ENCODE measurements around the gene SOX10.

Gene SOX10

DNA sequence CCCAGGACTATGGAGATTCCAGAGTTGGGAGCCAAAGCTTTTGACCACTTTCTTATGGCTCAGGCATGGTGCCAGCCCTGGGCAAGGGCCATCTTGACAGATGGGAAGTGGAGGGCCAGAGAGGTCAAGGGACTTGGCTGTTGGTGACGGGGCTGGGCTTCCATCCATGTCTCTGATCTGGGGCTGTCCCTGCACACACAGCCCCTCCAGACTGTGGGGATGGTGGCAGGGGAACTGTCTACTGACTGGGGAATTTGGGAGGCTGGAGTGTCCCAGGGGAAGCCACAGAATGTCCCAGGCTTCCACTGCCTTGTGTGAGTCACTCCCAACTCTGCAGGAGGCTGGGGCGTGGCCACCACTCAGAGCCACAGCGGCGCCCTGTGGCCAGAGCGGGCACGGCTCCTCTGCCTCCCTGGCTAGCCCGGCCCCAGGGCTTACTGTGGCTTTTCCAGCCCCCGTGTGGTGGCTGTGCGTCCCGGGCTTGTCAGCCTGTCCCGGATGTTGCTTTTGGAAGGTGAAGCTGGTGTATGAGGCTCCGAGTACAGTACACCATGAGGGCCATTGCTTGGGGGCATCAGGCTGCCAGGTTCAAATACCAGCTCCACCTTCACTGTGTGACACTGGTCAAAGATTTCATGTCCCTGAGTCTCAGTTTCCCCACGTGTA lies 50.5 kb downstream of the SOX10 start:
- H3K27ac ChIP-seq: peak overlapping the region; percentile 46

DNA sequence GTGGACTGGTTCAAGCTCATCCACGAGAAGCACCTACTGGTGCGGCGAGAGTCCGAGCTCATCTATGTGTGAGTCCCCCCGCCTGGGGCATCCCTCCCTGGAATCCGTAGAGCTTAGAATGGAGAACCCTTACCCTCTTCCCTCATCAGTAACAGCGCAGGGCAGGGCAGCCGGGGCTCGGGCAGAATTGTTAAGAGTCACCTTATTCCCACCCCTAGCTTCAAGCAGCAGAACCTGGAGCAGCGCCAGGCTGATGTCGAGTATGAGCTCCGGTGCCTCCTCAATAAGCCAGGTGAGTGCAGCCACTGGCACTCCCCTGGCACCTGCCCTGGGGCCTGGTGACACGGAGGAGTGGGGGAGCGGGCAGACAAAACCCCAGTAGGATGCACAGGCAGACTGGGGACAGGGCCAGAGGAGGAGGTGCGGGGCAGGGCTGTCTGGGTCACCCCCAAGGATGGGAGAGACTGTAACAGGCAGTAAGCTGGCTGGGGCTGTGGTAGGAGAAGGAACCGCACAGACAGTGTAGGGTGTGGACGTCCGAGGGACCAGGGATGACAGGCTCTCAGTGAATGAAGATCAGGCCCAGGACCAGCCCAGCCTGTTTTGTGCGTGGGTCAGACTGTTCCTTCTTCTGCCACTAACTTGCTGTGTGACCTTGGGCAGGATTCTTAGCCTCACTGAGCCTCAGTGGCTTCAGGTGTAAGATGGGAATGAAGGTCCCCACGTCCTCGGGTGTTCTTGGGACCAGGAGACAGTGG lies 51.4 kb downstream of the SOX10 start:
- H3K27ac ChIP-seq: peak overlapping the region; percentile 46
- DNase-seq (ENCODE audit: low read depth, low spot score): peak; percentile 14

More for the DNA sequence above, 50.5 kb downstream of the SOX10 start:
- peak; percentile 31 for DNase-seq (ENCODE audit: low read depth, low spot score)

DNA sequence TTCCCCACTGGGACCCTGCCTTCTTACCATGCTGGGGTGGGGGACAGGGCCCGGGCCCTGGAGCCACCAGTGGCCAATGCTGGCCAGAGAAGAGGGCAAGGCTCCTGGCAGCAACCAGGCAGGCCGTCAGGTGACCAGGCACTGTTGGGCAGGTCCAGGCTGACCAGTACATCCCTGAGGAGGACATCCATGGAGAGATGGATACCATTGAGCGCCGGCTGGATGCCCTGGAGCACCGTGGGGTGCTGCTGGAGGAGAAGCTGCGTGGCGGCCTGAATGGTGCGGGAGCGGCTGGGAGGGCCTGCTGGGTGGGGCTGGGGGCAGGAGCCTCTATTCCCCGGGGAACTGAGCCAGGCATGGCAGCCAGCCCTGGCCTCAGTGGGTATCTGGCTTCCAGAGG lies 52.0 kb downstream of the SOX10 start:
- peak overlapping the region; percentile 46 for H3K27ac ChIP-seq
- no peak for DNase-seq (ENCODE audit: low read depth, low spot score)

DNA sequence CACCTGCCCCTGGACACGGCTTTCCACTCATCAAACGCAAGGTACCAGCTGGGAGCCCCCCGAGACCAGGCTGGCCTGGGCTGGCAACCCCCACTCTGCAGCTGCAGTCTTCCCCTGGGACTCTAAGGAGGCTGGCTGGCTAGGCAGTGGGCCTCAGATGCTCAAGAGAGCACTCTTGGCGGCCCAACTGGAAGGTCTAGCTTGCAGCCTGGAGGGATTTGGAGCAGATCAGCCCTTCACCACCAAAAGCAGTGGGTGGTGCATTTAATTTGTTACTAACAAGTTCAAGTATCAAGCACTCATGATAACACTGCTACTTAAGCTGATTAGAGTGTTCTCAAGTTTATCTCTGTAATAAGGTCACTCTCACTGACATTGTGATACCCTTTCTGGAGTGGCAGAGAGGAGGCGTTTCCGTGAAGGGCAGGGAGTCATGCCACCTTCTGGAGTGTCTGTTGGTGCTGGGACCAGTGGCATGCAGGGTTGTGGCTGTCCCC lies 52.4 kb downstream of the SOX10 start:
- H3K27ac ChIP-seq: peak overlapping the region; percentile 46
- DNase-seq (ENCODE audit: low read depth, low spot score): no peak

DNA sequence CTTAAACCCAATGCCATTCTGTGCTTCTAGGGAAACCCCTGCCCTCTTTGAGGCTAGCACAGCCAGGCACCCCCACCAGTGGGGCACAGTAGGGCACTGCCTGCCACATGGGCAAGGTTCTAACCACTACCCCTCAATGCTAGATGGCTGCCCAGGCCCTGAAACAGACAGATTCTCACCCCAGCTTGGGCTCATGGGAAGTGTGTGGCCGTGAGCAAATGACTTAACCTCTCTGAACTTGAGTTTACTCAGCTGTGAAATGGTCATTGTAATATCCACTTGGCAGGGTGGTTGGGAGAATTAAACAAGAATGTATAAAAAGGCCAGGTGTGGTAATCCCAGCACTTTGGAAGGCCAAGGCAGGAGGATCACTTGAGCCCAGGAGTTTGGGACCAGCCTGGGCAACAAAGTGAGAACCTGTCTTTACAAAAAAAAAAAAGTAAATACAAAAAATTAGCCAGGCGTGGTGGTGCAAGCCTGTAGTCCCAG lies 53.4 kb downstream of the SOX10 start:
- no peak for DNase-seq (ENCODE audit: low read depth, low spot score)

DNA sequence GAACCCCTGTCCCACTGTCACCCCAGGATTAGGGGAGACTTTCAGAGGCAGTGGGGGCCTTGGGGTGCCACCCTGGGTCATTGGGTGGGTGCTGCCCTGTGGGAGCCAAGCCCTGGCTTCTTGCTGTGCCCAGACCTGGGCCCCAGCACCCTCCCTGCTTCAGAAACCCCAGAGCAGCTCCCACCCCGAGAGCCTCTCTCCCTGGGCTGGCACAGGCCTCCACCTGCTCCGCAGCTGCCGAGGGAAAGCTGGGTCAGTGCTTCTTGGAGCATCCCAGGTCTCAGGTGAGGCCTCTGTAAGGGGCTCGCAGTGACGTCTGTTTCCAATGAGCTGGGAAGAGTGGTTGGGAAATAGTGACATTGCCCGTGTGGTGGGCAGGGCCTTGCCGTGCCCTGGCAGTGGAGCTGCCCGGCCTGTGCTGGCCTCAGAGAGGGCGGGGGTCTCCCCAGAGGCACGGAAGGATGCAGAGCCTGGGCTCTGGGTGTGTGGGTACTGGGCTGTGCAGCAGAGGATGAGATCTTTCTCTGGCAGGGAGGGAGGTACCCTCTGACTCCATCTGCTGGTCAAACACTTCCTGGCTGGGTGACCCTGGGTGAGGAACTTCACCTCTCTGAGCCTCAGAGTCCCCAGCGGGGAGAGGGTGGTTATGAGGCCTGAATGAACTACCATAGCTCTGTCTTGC lies 53.9 kb downstream of the SOX10 start:
- DNase-seq (ENCODE audit: low read depth, low spot score): no peak
- peak overlapping the region; percentile 11 for H3K27ac ChIP-seq

More for the DNA sequence above, 53.4 kb downstream of the SOX10 start:
- peak overlapping the region; percentile 11 for H3K27ac ChIP-seq

DNA sequence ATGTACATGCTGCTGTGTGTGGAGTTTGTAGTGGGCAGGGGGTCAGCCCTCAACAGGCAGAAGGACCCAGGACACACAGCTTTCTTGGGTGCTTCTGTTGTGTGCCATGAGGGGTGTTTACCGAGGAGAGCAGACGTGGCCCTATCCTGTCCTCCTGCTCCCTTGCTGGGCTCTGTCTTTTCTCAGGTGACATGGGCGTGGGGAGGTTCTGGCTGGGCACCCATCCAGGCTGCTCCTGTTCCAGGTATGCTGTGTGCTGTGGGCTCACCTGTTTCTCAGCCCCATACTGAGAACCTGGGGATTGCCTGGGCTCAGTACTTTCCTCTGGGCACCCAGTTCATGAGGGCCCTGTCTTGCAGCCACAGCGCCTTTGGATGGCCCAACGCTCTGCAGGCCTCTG lies 55.0 kb downstream of the SOX10 start:
- H3K27ac ChIP-seq: peak overlapping the region; percentile 30
- DNase-seq (ENCODE audit: low read depth, low spot score): no peak

DNA sequence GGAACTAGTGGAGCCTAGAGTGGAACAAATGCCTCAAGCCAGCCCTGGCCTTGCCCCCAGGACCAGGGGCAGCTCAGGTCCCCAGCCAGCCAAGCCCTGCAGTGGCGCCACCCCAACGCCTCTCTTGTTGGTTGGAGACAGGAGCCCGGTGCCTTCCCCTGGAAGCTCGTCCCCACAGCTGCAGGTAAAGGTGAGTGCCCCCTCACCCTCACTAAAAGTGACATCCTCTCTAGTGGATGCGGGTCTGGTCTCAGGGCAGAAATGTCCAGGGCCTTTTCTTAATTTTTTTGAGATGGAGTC lies 56.8 kb downstream of the SOX10 start:
- no peak overlapping the region for H3K27ac ChIP-seq
- no peak for DNase-seq (ENCODE audit: low read depth, low spot score)

DNA sequence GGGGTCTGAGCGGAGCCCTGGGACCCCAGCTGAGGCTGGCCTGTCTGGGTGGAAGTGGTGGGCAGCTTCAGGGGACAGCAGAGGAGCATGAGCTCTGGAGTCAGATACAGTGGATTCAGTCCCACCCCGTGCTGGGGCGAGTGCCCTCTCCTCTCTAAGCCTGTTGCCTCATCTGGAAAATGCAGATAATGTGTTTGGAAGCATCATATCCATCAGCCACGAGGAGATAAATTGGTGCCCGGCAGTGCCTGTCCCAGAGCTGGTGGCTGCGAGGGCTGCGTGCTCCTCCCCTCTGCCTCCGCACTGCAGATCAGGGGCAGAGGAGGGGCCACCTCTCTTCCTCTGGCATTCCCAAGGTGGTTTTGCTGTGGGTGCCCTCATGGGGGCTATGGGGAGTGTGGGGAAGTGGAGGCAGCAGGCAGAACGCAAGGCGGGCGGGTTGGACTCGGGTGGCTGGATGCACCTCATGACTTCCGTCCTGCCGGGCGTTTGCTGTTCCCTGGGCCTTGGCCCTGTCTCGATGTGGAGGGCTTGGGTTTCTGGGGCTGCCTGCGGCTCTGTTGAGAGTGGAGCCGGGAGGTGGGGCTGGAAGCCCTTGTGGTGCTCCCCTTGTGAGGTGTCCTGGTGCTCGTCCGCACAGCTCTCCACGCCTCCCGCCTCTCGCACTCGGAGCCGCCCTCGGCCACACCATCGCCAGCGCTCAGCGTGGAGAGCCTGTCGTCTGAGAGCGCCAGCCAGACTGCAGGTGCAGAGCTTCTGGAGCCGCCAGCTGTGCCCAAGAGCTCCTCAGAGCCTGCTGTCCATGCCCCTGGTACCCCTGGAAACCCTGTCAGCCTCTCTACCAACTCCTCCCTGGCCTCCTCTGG lies 57.4 kb downstream of the SOX10 start:
- H3K27ac ChIP-seq: no peak overlapping the region
- DNase-seq (ENCODE audit: low read depth, low spot score): no peak

DNA sequence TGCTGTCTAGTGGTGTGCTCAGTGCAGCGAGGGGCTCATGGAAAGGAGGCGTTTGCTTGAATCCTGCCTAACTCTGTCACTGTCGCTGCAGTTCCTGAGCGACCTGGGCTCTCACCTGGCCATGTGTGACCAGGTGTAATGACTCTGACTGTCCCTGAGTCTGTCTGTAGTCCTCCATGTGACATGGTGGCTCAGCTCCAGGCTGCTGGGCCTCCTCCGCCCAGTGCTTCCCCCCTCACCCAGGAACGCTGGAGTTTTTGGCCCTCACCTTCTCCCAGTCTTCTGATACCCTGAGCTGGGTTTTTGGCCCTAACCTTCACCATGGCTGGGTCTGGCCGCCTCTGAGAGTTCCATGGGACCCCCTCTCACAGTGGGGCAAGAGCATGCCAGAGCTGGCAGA lies 58.0 kb downstream of the SOX10 start:
- H3K27ac ChIP-seq: no peak overlapping the region
- DNase-seq (ENCODE audit: low read depth, low spot score): no peak

DNA sequence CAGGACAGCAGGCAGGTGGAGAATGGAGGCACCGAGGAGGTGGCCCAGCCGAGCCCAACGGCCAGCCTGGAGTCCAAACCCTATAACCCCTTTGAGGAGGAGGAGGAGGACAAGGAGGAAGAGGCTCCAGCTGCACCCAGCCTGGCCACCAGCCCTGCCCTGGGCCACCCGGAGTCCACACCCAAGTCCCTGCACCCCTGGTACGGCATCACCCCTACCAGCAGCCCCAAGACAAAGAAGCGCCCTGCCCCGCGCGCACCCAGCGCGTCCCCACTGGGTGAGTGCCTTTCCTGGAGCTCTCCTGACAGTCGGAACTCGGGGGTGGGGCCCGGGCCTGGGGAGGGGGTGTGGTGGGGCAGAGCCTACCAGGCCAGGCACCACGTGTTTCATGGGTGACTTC lies 58.6 kb downstream of the SOX10 start:
- no peak overlapping the region for H3K27ac ChIP-seq
- DNase-seq (ENCODE audit: low read depth, low spot score): no peak

DNA sequence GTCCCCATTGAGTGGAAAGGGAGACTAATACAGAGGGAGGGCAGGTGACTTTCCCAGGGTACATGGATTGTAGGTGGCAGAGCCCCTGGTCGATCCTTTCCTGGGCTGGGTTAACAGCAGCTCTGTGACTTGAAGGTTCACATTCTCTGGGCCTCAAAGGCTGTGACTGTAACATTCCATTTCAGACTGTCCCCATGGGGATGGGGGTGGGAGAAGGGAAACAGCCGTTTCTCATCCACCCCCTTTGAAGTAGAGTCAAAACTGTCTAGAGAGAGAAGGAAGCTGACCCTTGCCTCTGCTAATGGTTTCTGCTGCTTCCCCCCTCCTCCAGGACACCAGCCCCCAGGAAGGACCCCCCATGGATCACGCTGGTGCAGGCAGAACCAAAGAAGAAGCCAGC lies 59.0 kb downstream of the SOX10 start:
- DNase-seq (ENCODE audit: low read depth, low spot score): no peak
- H3K27ac ChIP-seq: no peak overlapping the region

DNA sequence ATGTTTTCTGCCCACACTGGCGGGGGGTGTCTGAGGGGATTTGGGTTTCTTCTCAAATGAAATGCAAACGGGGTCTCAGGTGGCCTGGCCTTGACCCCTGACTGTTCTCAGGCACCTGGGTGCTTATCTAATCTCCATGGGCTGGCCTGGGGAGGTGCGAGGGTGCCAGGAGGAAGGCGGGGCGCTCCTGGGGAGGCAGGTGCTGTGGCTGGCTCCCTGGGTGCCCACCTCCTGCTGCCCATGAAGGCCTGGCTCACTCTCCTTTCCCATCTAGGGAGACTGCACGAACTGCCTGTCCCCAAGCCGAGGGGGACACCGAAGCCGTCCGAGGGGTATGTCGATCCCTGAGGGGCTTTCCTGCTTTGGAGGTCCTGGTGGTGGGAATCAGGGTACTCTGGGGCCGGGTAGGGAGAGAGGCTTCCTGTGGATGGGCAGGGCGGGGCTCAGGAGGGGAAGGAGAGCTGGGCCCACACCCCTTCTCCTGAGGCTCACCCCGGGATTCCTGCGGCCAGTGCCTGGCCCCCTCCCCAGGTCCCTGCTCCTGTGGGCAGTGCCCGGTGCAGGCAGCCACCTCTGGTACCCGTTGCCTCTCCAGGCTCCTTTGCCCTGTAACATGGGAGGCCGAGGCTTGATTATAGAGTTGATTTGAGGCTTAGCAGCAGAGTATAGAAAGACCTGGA lies 59.8 kb downstream of the SOX10 start:
- no peak for DNase-seq (ENCODE audit: low read depth, low spot score)
- no peak overlapping the region for H3K27ac ChIP-seq

DNA sequence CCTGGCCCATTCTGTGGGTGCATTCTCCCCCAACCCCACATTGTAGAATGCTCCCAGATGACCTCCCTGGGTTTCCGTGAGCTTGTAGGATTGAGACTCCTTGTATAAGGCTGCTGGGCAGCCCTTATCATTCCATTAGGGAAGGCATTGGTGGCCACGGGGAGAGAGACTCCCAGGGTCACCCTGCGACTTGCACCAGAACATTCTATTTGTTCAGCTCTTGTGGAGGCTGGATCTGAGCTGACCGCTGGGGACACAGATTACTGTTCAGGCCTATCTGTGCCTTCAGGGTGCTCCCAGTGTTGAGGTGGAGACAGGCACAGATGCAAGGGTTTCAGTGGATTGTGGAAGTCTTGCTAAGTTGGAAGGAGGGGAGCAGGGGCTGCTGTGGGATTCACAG lies 60.4 kb downstream of the SOX10 start:
- no peak for DNase-seq (ENCODE audit: low read depth, low spot score)
- H3K27ac ChIP-seq: no peak overlapping the region
